GM18520 (cell line): ENCODE measurements around the gene TSPEAR.

Experiments
- ATAC-seq: cut with Tn5 transposase; IDR thresholded peaks from one replicate; pipeline ENCODE4 v1.9.1; 2021; ENCODE audit not compliant: unreplicated experiment

The TSPEAR gene

GRCh38 chr21:44458971-44459711, 252.2 kb downstream of the TSPEAR start:
- no peak for ATAC-seq

GRCh38 chr21:44456915-44457736, 254.2 kb downstream of the TSPEAR start:
- ATAC-seq: no peak

GRCh38 chr21:44456214-44456914, 255.0 kb downstream of the TSPEAR start:
- no peak for ATAC-seq

- ATAC-seq: no peak
These were observed 255.7 kb downstream of the TSPEAR start for GRCh38 chr21:44455524-44456213.

- ATAC-seq: no peak
These were observed 256.4 kb downstream of the TSPEAR start, which contains the start of gene LRRC3 for GRCh38 chr21:44454747-44455523. Gene LRRC3 (plus strand): TSS chr21:44455510. CDS start chr21:44456645, 1,135 bp downstream.

- ATAC-seq: no peak
These were observed 257.3 kb downstream of the TSPEAR start for GRCh38 chr21:44454058-44454457.

- no peak for ATAC-seq
These were observed 258.3 kb downstream of the TSPEAR start for GRCh38 chr21:44453120-44453519.

- no peak for ATAC-seq
These were observed 260.4 kb downstream of the TSPEAR start for GRCh38 chr21:44450999-44451398.

GRCh38 chr21:44450402-44450801, 261.0 kb downstream of the TSPEAR start:
- no peak for ATAC-seq

GRCh38 chr21:44449473-44450363, 261.7 kb downstream of the TSPEAR start:
- ATAC-seq: no peak

- ATAC-seq: no peak
These were observed 262.7 kb downstream of the TSPEAR start for GRCh38 chr21:44448651-44449131.
